HEK293 (cell line): Measurements from ENCODE around the gene UST.
A peak's percentile ranks its signal among the peaks of the same experiment; 100 is the strongest.

ENCODE experiments used
- CTCF ChIA-PET: fragments of 350-600 bp; formaldehyde crosslinking; extraction: SDS; loops from one replicate; lab custom pipeline; 2021; ENCODE audit warnings: antibody characterized with exemption; lab: Yijun Ruan, JAX
- POLR2A ChIA-PET: fragments of 300-600 bp; formaldehyde crosslinking; extraction: SDS; loops from one replicate; lab custom pipeline; 2020; ENCODE audit warnings: antibody characterized with exemption, inconsistent platforms; lab: Yijun Ruan, JAX
- H3K27ac ChIP-seq: fragments of 200-500 bp; sonication (Bioruptor generic); 2 replicates; pipeline ENCODE4 v1.5.1; 2014; ENCODE audit warnings: low read depth, low read length, control low read depth, inconsistent platforms; ENCODE audit errors: extremely low read depth
- H3K36me3 ChIP-seq, 2 experiments: fragments of 200-500 bp in 1 of 2; sonication (Bioruptor generic) in 1 of 2; 1 replicate in 1 of 2; 2 replicates in 1 of 2; pipeline ENCODE4 v1.5.1; 2014 to 2017; ENCODE audit warnings: inconsistent platforms in 2 of 2, low read length in 2 of 2; ENCODE audit not compliant: control insufficient read depth in 2 of 2, insufficient read depth in 1 of 2
- H3K4me1 ChIP-seq: fragments of 200-500 bp; sonication (Bioruptor generic); 2 replicates; pipeline ENCODE4 v1.5.1; 2014; ENCODE audit warnings: mild to moderate bottlenecking, low read length, inconsistent platforms; ENCODE audit not compliant: control insufficient read depth, insufficient read depth
- H3K4me3 ChIP-seq: 2 replicates; pipeline ENCODE4 v1.5.1; 2011; ENCODE audit warnings: low read depth, mild to moderate bottlenecking, control low read depth, low read length, moderate library complexity
- H3K9me3 ChIP-seq: fragments of 200-500 bp; sonication (Bioruptor generic); 2 replicates; pipeline ENCODE4 v1.5.1; 2014; ENCODE audit warnings: low read depth, low read length, inconsistent platforms; ENCODE audit not compliant: control insufficient read depth, insufficient read depth
- FEZF1 ChIP-seq: fragments of 450-650 bp; formaldehyde crosslinking; IDR thresholded peaks from 2 replicates; pipeline ENCODE4 v1.5.1; 2016; ENCODE audit warnings: missing biosample characterization, missing genetic modification characterization
- KLF16 ChIP-seq: fragments of 450-650 bp; formaldehyde crosslinking; IDR thresholded peaks from 2 replicates; pipeline ENCODE4 v1.5.1; 2017; ENCODE audit warnings: missing biosample characterization, missing genetic modification characterization
- SETDB1 ChIP-seq: IDR thresholded peaks from one replicate; pipeline ENCODE4 v1.6.1; 2017; ENCODE audit warnings: mild to moderate bottlenecking, low read length, moderate library complexity, mixed read lengths; ENCODE audit not compliant: insufficient read length
- ZBTB20 ChIP-seq: fragments of 450-650 bp; formaldehyde crosslinking; IDR thresholded peaks from 2 replicates; pipeline ENCODE4 v1.5.1; 2016; ENCODE audit warnings: missing biosample characterization, missing genetic modification characterization
- ZNF10 ChIP-seq: fragments of 450-650 bp; formaldehyde crosslinking; IDR thresholded peaks from 2 replicates; pipeline ENCODE4 v1.5.1; 2017; ENCODE audit warnings: missing biosample characterization, missing genetic modification characterization
- ZNF416 ChIP-seq: fragments of 450-650 bp; formaldehyde crosslinking; IDR thresholded peaks from 2 replicates; pipeline ENCODE4 v1.5.1; 2016; ENCODE audit warnings: missing biosample characterization, missing genetic modification characterization
- ZNF521 ChIP-seq: fragments of 450-650 bp; formaldehyde crosslinking; IDR thresholded peaks from 2 replicates; pipeline ENCODE4 v1.5.1; 2017; ENCODE audit warnings: missing biosample characterization, mild to moderate bottlenecking, missing genetic modification characterization
- ZNF629 ChIP-seq: fragments of 450-650 bp; formaldehyde crosslinking; IDR thresholded peaks from 2 replicates; pipeline ENCODE4 v1.5.1; 2017; ENCODE audit warnings: missing biosample characterization, missing genetic modification characterization
- ZSCAN30 ChIP-seq: fragments of 450-650 bp; IDR thresholded peaks from 2 replicates; pipeline ENCODE4 v1.5.1; 2018; ENCODE audit warnings: missing biosample characterization, mild to moderate bottlenecking, missing genetic modification characterization, moderate library complexity
- TF ChIP-seq, protein P1 (sequence below): fragments of 450-650 bp; formaldehyde crosslinking; conservative IDR thresholded peaks from 2 replicates; pipeline ENCODE4 v1.5.1; 2016; ENCODE audit warnings: low read depth, missing biosample characterization, missing genetic modification characterization
- TF ChIP-seq, protein P2 (sequence below): sonication (generic); formaldehyde crosslinking; IDR thresholded peaks from 2 replicates; pipeline ENCODE4 v1.8.1; 2022; ENCODE audit warnings: mild to moderate bottlenecking, moderate library complexity, missing genetic modification reagents
- TF ChIP-seq, protein P3 (sequence below): fragments of 450-650 bp; formaldehyde crosslinking; IDR thresholded peaks from 2 replicates; pipeline ENCODE4 v1.5.1; 2016; ENCODE audit warnings: missing biosample characterization, missing genetic modification characterization
- TF ChIP-seq, protein P4 (sequence below): fragments of 450-650 bp; formaldehyde crosslinking; IDR thresholded peaks from 2 replicates; pipeline ENCODE4 v1.5.1; 2017; ENCODE audit warnings: missing biosample characterization, mild to moderate bottlenecking, missing genetic modification characterization, moderate library complexity

The UST gene

DNA sequence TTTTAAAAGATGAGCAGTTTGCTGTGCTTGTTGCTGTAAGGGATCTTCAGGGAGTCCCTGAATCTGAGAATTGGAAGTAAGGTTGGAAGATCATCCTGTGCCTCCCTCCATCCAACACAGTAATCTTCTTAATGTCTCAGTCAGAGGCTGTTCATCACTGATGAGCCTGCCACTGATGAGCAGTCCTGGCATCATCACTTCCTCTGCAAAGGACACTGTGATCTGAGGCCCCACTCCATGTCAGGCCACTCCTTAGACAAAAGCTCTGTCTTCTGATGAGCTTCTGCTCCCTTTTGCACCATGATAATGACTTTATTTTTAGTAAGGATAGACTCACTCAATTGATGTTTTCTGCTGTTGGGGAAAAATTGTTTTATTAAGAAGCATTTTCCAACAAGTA is 121.0 kb downstream of the UST start:
- TF ChIP-seq, protein P1, sequence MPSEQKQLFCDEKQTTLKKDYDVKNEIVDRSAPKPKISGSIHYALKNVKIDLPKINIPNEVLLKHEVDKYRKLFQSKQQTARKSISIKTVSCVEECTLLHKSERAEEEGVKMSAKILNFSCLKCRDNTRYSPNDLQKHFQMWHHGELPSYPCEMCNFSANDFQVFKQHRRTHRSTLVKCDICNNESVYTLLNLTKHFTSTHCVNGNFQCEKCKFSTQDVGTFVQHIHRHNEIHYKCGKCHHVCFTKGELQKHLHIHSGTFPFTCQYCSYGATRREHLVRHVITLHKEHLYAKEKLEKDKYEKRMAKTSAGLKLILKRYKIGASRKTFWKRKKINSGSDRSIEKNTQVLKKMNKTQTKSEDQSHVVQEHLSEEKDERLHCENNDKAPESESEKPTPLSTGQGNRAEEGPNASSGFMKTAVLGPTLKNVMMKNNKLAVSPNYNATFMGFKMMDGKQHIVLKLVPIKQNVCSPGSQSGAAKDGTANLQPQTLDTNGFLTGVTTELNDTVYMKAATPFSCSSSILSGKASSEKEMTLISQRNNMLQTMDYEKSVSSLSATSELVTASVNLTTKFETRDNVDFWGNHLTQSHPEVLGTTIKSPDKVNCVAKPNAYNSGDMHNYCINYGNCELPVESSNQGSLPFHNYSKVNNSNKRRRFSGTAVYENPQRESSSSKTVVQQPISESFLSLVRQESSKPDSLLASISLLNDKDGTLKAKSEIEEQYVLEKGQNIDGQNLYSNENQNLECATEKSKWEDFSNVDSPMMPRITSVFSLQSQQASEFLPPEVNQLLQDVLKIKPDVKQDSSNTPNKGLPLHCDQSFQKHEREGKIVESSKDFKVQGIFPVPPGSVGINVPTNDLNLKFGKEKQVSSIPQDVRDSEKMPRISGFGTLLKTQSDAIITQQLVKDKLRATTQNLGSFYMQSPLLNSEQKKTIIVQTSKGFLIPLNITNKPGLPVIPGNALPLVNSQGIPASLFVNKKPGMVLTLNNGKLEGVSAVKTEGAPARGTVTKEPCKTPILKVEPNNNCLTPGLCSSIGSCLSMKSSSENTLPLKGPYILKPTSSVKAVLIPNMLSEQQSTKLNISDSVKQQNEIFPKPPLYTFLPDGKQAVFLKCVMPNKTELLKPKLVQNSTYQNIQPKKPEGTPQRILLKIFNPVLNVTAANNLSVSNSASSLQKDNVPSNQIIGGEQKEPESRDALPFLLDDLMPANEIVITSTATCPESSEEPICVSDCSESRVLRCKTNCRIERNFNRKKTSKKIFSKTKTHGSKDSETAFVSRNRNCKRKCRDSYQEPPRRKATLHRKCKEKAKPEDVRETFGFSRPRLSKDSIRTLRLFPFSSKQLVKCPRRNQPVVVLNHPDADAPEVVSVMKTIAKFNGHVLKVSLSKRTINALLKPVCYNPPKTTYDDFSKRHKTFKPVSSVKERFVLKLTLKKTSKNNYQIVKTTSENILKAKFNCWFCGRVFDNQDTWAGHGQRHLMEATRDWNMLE (tag by site-specific recombination), result no peak
- TF ChIP-seq, protein P2, sequence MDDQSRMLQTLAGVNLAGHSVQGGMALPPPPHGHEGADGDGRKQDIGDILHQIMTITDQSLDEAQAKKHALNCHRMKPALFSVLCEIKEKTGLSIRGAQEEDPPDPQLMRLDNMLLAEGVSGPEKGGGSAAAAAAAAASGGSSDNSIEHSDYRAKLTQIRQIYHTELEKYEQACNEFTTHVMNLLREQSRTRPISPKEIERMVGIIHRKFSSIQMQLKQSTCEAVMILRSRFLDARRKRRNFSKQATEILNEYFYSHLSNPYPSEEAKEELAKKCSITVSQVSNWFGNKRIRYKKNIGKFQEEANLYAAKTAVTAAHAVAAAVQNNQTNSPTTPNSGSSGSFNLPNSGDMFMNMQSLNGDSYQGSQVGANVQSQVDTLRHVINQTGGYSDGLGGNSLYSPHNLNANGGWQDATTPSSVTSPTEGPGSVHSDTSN (CRISPR knock-in tag), result no peak
- peak; percentile 82; the same call in 1 of the 2 replicates for TF ChIP-seq ZNF10 (tag by site-specific recombination)
- POLR2A ChIA-PET, result no interaction called here

DNA sequence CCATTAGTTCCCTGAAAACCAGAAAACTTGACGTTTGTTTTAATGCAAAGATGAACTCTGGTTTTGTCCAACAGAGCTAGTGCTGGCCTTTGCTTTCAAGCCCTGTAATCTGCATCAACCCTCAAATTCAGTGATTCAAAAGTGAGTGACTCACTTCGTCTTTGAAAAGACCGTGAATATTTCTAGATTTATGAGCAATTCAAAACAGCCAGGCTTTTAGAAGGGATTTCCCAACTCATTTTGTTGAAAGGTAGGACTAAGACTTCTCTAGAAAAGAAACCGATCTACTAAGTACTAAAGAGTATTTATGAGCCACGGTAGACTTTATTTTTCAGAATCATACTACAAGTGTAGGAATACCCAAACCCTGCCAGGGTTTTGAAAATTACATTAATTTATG is 121.5 kb downstream of the UST start:
- CTCF ChIA-PET, result no interaction called here
- H3K4me3 ChIP-seq, result no peak overlapping the region
- no peak overlapping the region for H3K27ac ChIP-seq
- no peaks in the 10 kb centered on the region for H3K36me3 ChIP-seq
- TF ChIP-seq ZNF416 (tag by site-specific recombination), result no peak
- TF ChIP-seq ZBTB20 (tag by site-specific recombination), result peak; percentile 59; the same call in 1 of the 2 replicates
- TF ChIP-seq, protein P3, sequence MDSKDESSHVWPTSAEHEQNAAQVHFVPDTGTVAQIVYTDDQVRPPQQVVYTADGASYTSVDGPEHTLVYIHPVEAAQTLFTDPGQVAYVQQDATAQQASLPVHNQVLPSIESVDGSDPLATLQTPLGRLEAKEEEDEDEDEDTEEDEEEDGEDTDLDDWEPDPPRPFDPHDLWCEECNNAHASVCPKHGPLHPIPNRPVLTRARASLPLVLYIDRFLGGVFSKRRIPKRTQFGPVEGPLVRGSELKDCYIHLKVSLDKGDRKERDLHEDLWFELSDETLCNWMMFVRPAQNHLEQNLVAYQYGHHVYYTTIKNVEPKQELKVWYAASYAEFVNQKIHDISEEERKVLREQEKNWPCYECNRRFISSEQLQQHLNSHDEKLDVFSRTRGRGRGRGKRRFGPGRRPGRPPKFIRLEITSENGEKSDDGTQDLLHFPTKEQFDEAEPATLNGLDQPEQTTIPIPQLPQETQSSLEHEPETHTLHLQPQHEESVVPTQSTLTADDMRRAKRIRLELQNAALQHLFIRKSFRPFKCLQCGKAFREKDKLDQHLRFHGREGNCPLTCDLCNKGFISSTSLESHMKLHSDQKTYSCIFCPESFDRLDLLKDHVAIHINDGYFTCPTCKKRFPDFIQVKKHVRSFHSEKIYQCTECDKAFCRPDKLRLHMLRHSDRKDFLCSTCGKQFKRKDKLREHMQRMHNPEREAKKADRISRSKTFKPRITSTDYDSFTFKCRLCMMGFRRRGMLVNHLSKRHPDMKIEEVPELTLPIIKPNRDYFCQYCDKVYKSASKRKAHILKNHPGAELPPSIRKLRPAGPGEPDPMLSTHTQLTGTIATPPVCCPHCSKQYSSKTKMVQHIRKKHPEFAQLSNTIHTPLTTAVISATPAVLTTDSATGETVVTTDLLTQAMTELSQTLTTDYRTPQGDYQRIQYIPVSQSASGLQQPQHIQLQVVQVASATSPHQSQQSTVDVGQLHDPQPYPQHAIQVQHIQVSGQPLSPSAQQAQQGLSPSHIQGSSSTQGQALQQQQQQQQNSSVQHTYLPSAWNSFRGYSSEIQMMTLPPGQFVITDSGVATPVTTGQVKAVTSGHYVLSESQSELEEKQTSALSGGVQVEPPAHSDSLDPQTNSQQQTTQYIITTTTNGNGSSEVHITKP (tag by site-specific recombination), result peak; percentile 79
- POLR2A ChIA-PET, result no interaction called here
- H3K4me1 ChIP-seq, result peaks cover 5% of the 10 kb centered on the region; the same call in 1 of the 2 replicates
- no peaks in the 10 kb centered on the region for H3K9me3 ChIP-seq

More for the DNA sequence above, 121.0 kb downstream of the UST start:
- CTCF ChIA-PET, result no interaction called here
- Histone ChIP-seq H3K4me3 (no peak overlapping the region), H3K9me3 (no peaks in the 10 kb centered on the region), H3K4me1 (peaks cover 5% of the 10 kb centered on the region; the same call in 1 of the 2 replicates), H3K27ac (no peak overlapping the region), H3K36me3 (no peaks in the 10 kb centered on the region)

DNA sequence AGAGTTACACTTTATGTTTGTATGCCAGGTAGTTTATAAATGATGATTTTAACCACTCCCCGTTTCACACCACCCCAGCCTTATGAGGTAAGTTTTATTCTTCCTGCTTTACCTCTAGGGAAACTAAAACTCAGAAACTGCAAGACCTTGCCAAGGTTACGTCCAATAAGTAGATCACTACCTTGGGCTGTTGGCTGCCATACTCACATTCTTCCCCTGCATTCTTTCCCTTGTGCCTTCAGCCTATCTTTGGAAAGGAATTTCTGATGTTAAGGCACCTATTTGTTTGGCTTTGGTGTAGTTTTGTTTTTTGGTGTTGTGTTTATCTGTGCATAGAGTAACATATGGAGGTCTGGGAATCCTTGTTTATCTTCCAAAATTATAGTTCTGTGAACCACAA is 122.1 kb downstream of the UST start:
- TF ChIP-seq ZSCAN30, result no peak
- no peak for TF ChIP-seq FEZF1 (tag by site-specific recombination)
- TF ChIP-seq ZNF629, result no peak
- TF ChIP-seq SETDB1, result no peak
- TF ChIP-seq, protein P4, sequence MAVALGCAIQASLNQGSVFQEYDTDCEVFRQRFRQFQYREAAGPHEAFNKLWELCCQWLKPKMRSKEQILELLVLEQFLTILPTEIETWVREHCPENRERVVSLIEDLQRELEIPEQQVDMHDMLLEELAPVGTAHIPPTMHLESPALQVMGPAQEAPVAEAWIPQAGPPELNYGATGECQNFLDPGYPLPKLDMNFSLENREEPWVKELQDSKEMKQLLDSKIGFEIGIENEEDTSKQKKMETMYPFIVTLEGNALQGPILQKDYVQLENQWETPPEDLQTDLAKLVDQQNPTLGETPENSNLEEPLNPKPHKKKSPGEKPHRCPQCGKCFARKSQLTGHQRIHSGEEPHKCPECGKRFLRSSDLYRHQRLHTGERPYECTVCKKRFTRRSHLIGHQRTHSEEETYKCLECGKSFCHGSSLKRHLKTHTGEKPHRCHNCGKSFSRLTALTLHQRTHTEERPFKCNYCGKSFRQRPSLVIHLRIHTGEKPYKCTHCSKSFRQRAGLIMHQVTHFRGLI, result no peak
- no peak for TF ChIP-seq KLF16 (tag by site-specific recombination)
- TF ChIP-seq ZNF521 (tag by site-specific recombination), result no peak
- TF ChIP-seq, all 188 proteins: peak for 0
- Histone ChIP-seq H3K4me1 (peaks cover 9% of the 10 kb centered on the region), H3K4me3 (no peak overlapping the region), H3K27ac (no peak overlapping the region), H3K36me3 (no peaks in the 10 kb centered on the region), H3K9me3 (no peaks in the 10 kb centered on the region)
- ChIA-PET CTCF (interaction anchor here (0.6 kb wide), 2 partner anchors 46 to 223 kb away, joined by 3 to 4 read pairs; no protein-coding TSS in a partner anchor), POLR2A (no interaction called here)
